ENCODE measurements around the gene TRPV2. TPM values are rescaled to one million over a fixed set of nuclear protein-coding genes. Genes with fewer than 3 reads are reported as not detected.
"Not testable (repeated sequence)": the region's sequence is repeated elsewhere in the genome, so short reads cannot be mapped to it uniquely, and the experiment has no call there.

Gene TRPV2
- total RNA-seq, 1 experiment from 2014 or later, result 0.87 TPM

- Mint-ChIP-seq H3K9me3 (ENCODE audit: low read depth, unreplicated experiment) (no peaks in the 10 kb centered on the region), H3K36me3 (ENCODE audit: insufficient read depth, unreplicated experiment) (peaks cover 35% of the 10 kb centered on the region), H3K4me3 (ENCODE audit: low read depth, unreplicated experiment) (peak overlapping the region; percentile 85), H3K27me3 (ENCODE audit: unreplicated experiment) (no peaks in the 10 kb centered on the region), H3K4me1 (ENCODE audit: low read depth, unreplicated experiment) (peaks cover 20% of the 10 kb centered on the region), H3K27ac (ENCODE audit: unreplicated experiment) (peak overlapping the region; percentile 99)
- DNase-seq, result no peak
- intact Hi-C loops (cut with micrococcal nuclease; ENCODE audit: unreplicated experiment), result no loop called here
- CTCF ChIA-PET, result interaction anchor here (0.8 to 1.0 kb wide), 2 partner anchors 18 to 71 kb away, joined by 4 to 5 read pairs; no protein-coding TSS in a partner anchor
- no peak for TF ChIP-seq CTCF (IDR thresholded peaks at IDR 0.05; ENCODE audit: unreplicated experiment)
- BruUV-seq (replicated peaks), result no TSS peak
These were observed 33.9 kb upstream of the TRPV2 start for GRCh38 chr17:16381496-16381820.

GRCh38 chr17:16383216-16383615, 32.2 kb upstream of the TRPV2 start:
- peak overlapping the region; percentile 85 for H3K4me3 Mint-ChIP-seq (ENCODE audit: low read depth, unreplicated experiment)
- no peak overlapping the region for H3K27ac Mint-ChIP-seq (ENCODE audit: unreplicated experiment)
- H3K9me3 Mint-ChIP-seq (ENCODE audit: low read depth, unreplicated experiment), result no peaks in the 10 kb centered on the region
- intact Hi-C loops (cut with micrococcal nuclease; ENCODE audit: unreplicated experiment), result no loop called here
- BruUV-seq (replicated peaks), result no TSS peak
- DNase-seq, result no peak
- peaks cover 45% of the 10 kb centered on the region for H3K36me3 Mint-ChIP-seq (ENCODE audit: insufficient read depth, unreplicated experiment)
- TF ChIP-seq CTCF (IDR thresholded peaks at IDR 0.05; ENCODE audit: unreplicated experiment), result no peak
- peaks cover 17% of the 10 kb centered on the region for H3K4me1 Mint-ChIP-seq (ENCODE audit: low read depth, unreplicated experiment)
- no peaks in the 10 kb centered on the region for H3K27me3 Mint-ChIP-seq (ENCODE audit: unreplicated experiment)
- CTCF ChIA-PET, result no interaction called here

- no peak overlapping the region for H3K27ac Mint-ChIP-seq (ENCODE audit: unreplicated experiment)
- peaks cover 45% of the 10 kb centered on the region for H3K36me3 Mint-ChIP-seq (ENCODE audit: insufficient read depth, unreplicated experiment)
- no peak overlapping the region for H3K4me3 Mint-ChIP-seq (ENCODE audit: low read depth, unreplicated experiment)
- H3K9me3 Mint-ChIP-seq (ENCODE audit: low read depth, unreplicated experiment), result no peaks in the 10 kb centered on the region
- H3K4me1 Mint-ChIP-seq (ENCODE audit: low read depth, unreplicated experiment), result peaks cover 11% of the 10 kb centered on the region
- BruUV-seq (replicated peaks), result no TSS peak
- intact Hi-C loops (cut with micrococcal nuclease; ENCODE audit: unreplicated experiment), result no loop called here
- CTCF ChIA-PET, result no interaction called here
- no peak for TF ChIP-seq CTCF (IDR thresholded peaks at IDR 0.05; ENCODE audit: unreplicated experiment)
- no peaks in the 10 kb centered on the region for H3K27me3 Mint-ChIP-seq (ENCODE audit: unreplicated experiment)
- DNase-seq, result no peak
These were observed 31.5 kb upstream of the TRPV2 start for GRCh38 chr17:16383772-16384287.

- no peak overlapping the region for H3K4me3 Mint-ChIP-seq (ENCODE audit: low read depth, unreplicated experiment)
- CTCF ChIA-PET, result no interaction called here
- H3K27ac Mint-ChIP-seq (ENCODE audit: unreplicated experiment), result no peak overlapping the region
- no peak for TF ChIP-seq CTCF (IDR thresholded peaks at IDR 0.05; ENCODE audit: unreplicated experiment)
- BruUV-seq (replicated peaks), result no TSS peak
- DNase-seq, result no peak
- intact Hi-C loops (cut with micrococcal nuclease; ENCODE audit: unreplicated experiment), result no loop called here
- peaks cover 45% of the 10 kb centered on the region for H3K36me3 Mint-ChIP-seq (ENCODE audit: insufficient read depth, unreplicated experiment)
- no peaks in the 10 kb centered on the region for H3K27me3 Mint-ChIP-seq (ENCODE audit: unreplicated experiment)
- H3K4me1 Mint-ChIP-seq (ENCODE audit: low read depth, unreplicated experiment), result peaks cover 8% of the 10 kb centered on the region
- H3K9me3 Mint-ChIP-seq (ENCODE audit: low read depth, unreplicated experiment), result no peaks in the 10 kb centered on the region
These were observed 30.8 kb upstream of the TRPV2 start for GRCh38 chr17:16384557-16384956.

- H3K36me3 Mint-ChIP-seq (ENCODE audit: insufficient read depth, unreplicated experiment), result peaks cover 36% of the 10 kb centered on the region
- H3K27me3 Mint-ChIP-seq (ENCODE audit: unreplicated experiment); intact Hi-C loops (cut with micrococcal nuclease; ENCODE audit: unreplicated experiment); H3K27ac Mint-ChIP-seq (ENCODE audit: unreplicated experiment); H3K4me1 Mint-ChIP-seq (ENCODE audit: low read depth, unreplicated experiment); BruUV-seq (replicated peaks); DNase-seq; H3K9me3 Mint-ChIP-seq (ENCODE audit: low read depth, unreplicated experiment): not testable (repeated sequence)
- peak overlapping the region; percentile 74 for H3K4me3 Mint-ChIP-seq (ENCODE audit: low read depth, unreplicated experiment)
- CTCF ChIA-PET, result interaction anchor here (0.5 to 0.7 kb wide), 2 partner anchors 33 to 41 kb away, joined by 3 read pairs; no protein-coding TSS in a partner anchor
These were observed 29.3 kb upstream of the TRPV2 start for GRCh38 chr17:16386126-16386507.

Data from Calu3 (cell line).